HG03097 (cell line): ENCODE results near the gene SLCO2B1.

ENCODE experiments used
- ATAC-seq: cut with Tn5 transposase; IDR thresholded peaks from one replicate; pipeline ENCODE4 v1.9.1; 2021; ENCODE audit not compliant: unreplicated experiment, low FRiP score

SLCO2B1 gene

GRCh38 chr11:75193271-75193670 lies 42.4 kb downstream of the SLCO2B1 start:
- no peak for ATAC-seq

- no peak for ATAC-seq
These were observed 42.8 kb downstream of the SLCO2B1 start for GRCh38 chr11:75193711-75194110.

- no peak for ATAC-seq
These were observed 43.2 kb downstream of the SLCO2B1 start for GRCh38 chr11:75194147-75194546.

- ATAC-seq, result no peak
These were observed 44.5 kb downstream of the SLCO2B1 start for GRCh38 chr11:75195167-75195962.

GRCh38 chr11:75196426-75196825 lies 45.5 kb downstream of the SLCO2B1 start:
- no peak for ATAC-seq

GRCh38 chr11:75197512-75198277 lies 46.8 kb downstream of the SLCO2B1 start:
- no peak for ATAC-seq

- no peak for ATAC-seq
These were observed 47.5 kb downstream of the SLCO2B1 start for GRCh38 chr11:75198278-75198973.

GRCh38 chr11:75199412-75199955 lies 48.6 kb downstream of the SLCO2B1 start:
- no peak for ATAC-seq

- no peak for ATAC-seq
These were observed 49.1 kb downstream of the SLCO2B1 start for GRCh38 chr11:75200051-75200450.

- no peak for ATAC-seq
These were observed 49.6 kb downstream of the SLCO2B1 start for GRCh38 chr11:75200531-75200930.

- no peak for ATAC-seq
These were observed 50.9 kb downstream of the SLCO2B1 start for GRCh38 chr11:75201771-75202170.

GRCh38 chr11:75202195-75202594 lies 51.3 kb downstream of the SLCO2B1 start:
- ATAC-seq, result no peak

GRCh38 chr11:75203138-75203537 lies 52.2 kb downstream of the SLCO2B1 start:
- ATAC-seq, result no peak

- no peak for ATAC-seq
These were observed 52.7 kb downstream of the SLCO2B1 start for GRCh38 chr11:75203641-75204011.

- no peak for ATAC-seq
These were observed 53.2 kb downstream of the SLCO2B1 start for GRCh38 chr11:75204012-75204674.

GRCh38 chr11:75204685-75205563 lies 54.0 kb downstream of the SLCO2B1 start:
- ATAC-seq, result no peak

GRCh38 chr11:75205564-75206020 lies 54.7 kb downstream of the SLCO2B1 start:
- ATAC-seq, result no peak

- ATAC-seq, result no peak
These were observed 57.5 kb downstream of the SLCO2B1 start for GRCh38 chr11:75208446-75208845.

- ATAC-seq, result no peak
These were observed 61.5 kb downstream of the SLCO2B1 start for GRCh38 chr11:75212411-75212810.
